ENCODE measurements around the gene ZNF892. TPM values are rescaled to one million over a fixed set of nuclear protein-coding genes. Genes with fewer than 3 reads are reported as not detected.

Gene ZNF892
- total and polyA plus RNA-seq, 2 donors (not counting 1 experiment from before 2014, with no cell fraction given), result 0.67 to 5.5 TPM

Other genes with a start within 250 kb of the ZNF892 start
- gene MAL, start 181.8 kb upstream of the ZNF892 start, total RNA-seq, result 0.74 TPM in 1 of 2 replicates, not detected in the other
- gene MAL, start 181.8 kb upstream of the ZNF892 start, polyA plus RNA-seq, result 2.0 and 3.0 TPM in 2 replicates
- 46.3 and 48.9 TPM in 2 replicates for gene MRPS5, start 85.7 kb upstream of the ZNF892 start, total RNA-seq
- gene MRPS5, start 85.7 kb upstream of the ZNF892 start, polyA plus RNA-seq, result 43.6 and 48.0 TPM in 2 replicates
- gene ZNF514, start 47.7 kb upstream of the ZNF892 start, total RNA-seq, result 37.0 and 38.7 TPM in 2 replicates
- gene ZNF514, start 47.7 kb upstream of the ZNF892 start, polyA plus RNA-seq, result 9.5 and 15.5 TPM in 2 replicates
- 7.2 and 7.8 TPM in 2 replicates for gene ZNF2, start 41.7 kb upstream of the ZNF892 start, total RNA-seq
- 1.3 and 2.9 TPM in 2 replicates for gene ZNF2, start 41.7 kb upstream of the ZNF892 start, polyA plus RNA-seq
- 0.85 and 1.3 TPM in 2 replicates for gene PROM2, start 66.9 kb downstream of the ZNF892 start, total RNA-seq
- gene PROM2, start 66.9 kb downstream of the ZNF892 start, polyA plus RNA-seq, result 0.67 and 1.2 TPM in 2 replicates
- not detected in 2 replicates for gene KCNIP3, start 89.8 kb downstream of the ZNF892 start, total RNA-seq
- not detected in 2 replicates for gene KCNIP3, start 89.8 kb downstream of the ZNF892 start, polyA plus RNA-seq
- gene FAHD2A, start 195.2 kb downstream of the ZNF892 start, total RNA-seq, result 18.3 and 24.8 TPM in 2 replicates
- gene FAHD2A, start 195.2 kb downstream of the ZNF892 start, polyA plus RNA-seq, result 22.9 and 23.7 TPM in 2 replicates